8988T (cell line): Measurements from ENCODE around the gene SLC25A39.
"Not testable (repeated sequence)": the region's sequence is repeated elsewhere in the genome, so short reads cannot be mapped to it uniquely, and the experiment has no call there.

ENCODE experiments used
- DNase-seq: peaks from one replicate; pipeline ENCODE4 v3.0.0; 2011

The SLC25A39 gene

GRCh38 chr17:44333371-44333770, 8.7 kb upstream of the SLC25A39 start:
- DNase-seq, result no peak

GRCh38 chr17:44331249-44331760, 6.7 kb upstream of the SLC25A39 start:
- no peak for DNase-seq

- not testable (repeated sequence) for DNase-seq
These were observed 5.6 kb upstream of the SLC25A39 start for GRCh38 chr17:44330263-44330662.

GRCh38 chr17:44329516-44329915, 4.9 kb upstream of the SLC25A39 start:
- not testable (repeated sequence) for DNase-seq

GRCh38 chr17:44327715-44328449, 3.3 kb upstream of the SLC25A39 start:
- no peak for DNase-seq

- DNase-seq, result peak; percentile 79
These were observed 2.3 kb upstream of the SLC25A39 start for GRCh38 chr17:44326861-44327444.

GRCh38 chr17:44324092-44324570, 492 bp downstream of the SLC25A39 start:
- no peak for DNase-seq

- DNase-seq, result no peak
These were observed 1.1 kb downstream of the SLC25A39 start for GRCh38 chr17:44323359-44324091.

- no peak for DNase-seq
These were observed 2.3 kb downstream of the SLC25A39 start for GRCh38 chr17:44322236-44322895.

- DNase-seq, result no peak
These were observed 3.1 kb downstream of the SLC25A39 start for GRCh38 chr17:44321246-44322120.

- DNase-seq, result no peak
These were observed 4.6 kb downstream of the SLC25A39 start for GRCh38 chr17:44320066-44320465.

GRCh38 chr17:44318077-44318892, 6.3 kb downstream of the SLC25A39 start:
- DNase-seq, result no peak

GRCh38 chr17:44317545-44317944, 7.1 kb downstream of the SLC25A39 start:
- no peak for DNase-seq

GRCh38 chr17:44315760-44316731, 8.6 kb downstream of the SLC25A39 start:
- no peak for DNase-seq

GRCh38 chr17:44314869-44315661, 9.6 kb downstream of the SLC25A39 start:
- no peak for DNase-seq

- DNase-seq, result no peak
These were observed 10.1 kb downstream of the SLC25A39 start for GRCh38 chr17:44314524-44314868.

GRCh38 chr17:44314031-44314430, 10.6 kb downstream of the SLC25A39 start:
- DNase-seq, result no peak

- no peak for DNase-seq
These were observed 12.1 kb downstream of the SLC25A39 start for GRCh38 chr17:44312396-44313104.
